Measurements from ENCODE around the gene KCNN1. TPM values are rescaled to one million over a fixed set of nuclear protein-coding genes. Genes with fewer than 3 reads are reported as not detected.

Gene KCNN1
- total and polyA plus RNA-seq, 2 of the 13 experiments (the other 11 are each of a cell fraction or from before 2014, with no cell fraction given): 0.04 TPM; not detected in 1

GRCh38 chr19:18029617-18030338 is 62.9 kb downstream of the KCNN1 start (continued):
- no peak for TF ChIP-seq ZNF562 (CRISPR knock-in tag; IDR thresholded peaks at IDR 0.05; ENCODE audit: borderline replicate concordance)
- TF ChIP-seq BCL3 (CRISPR knock-in tag; IDR thresholded peaks at IDR 0.05): no peak
- no peak for TF ChIP-seq CHD4 (IDR thresholded peaks at IDR 0.05; ENCODE audit: borderline replicate concordance, low read length)
- TF ChIP-seq HINFP (CRISPR knock-in tag; IDR thresholded peaks at IDR 0.05; ENCODE audit: low read depth): no peak
- TF ChIP-seq MBNL3 (CRISPR knock-in tag; conservative IDR thresholded peaks at IDR 0.05): no peak
- peak; percentile 41; the same call in 1 of the 3 replicates for TF ChIP-seq MXI1 (IDR thresholded peaks at IDR 0.05; ENCODE audit: borderline replicate concordance, low read depth, low read length)
- TF ChIP-seq FLYWCH1 (CRISPR knock-in tag; IDR thresholded peaks at IDR 0.05): no peak
- no peak for TF ChIP-seq ZNF564 (CRISPR knock-in tag; IDR thresholded peaks at IDR 0.05)
- TF ChIP-seq ERF (CRISPR knock-in tag; IDR thresholded peaks at IDR 0.05): 0 out of 2 replicates have a peak, but pooled peaks have one; percentile 53
- no peak for TF ChIP-seq NCOA5 (CRISPR knock-in tag; IDR thresholded peaks at IDR 0.05)
- TF ChIP-seq TBP (CRISPR knock-in tag; IDR thresholded peaks at IDR 0.05): no peak
- no peak; the same call in 1 of the 2 replicates for TF ChIP-seq ARID4A (CRISPR knock-in tag; IDR thresholded peaks at IDR 0.05; ENCODE audit: borderline replicate concordance)
- no peak for TF ChIP-seq ZNF232 (CRISPR knock-in tag; IDR thresholded peaks at IDR 0.05; ENCODE audit: borderline replicate concordance)
- no peak for TF ChIP-seq BRD4 (CRISPR knock-in tag; IDR thresholded peaks at IDR 0.05)
- TF ChIP-seq RNF2 (conservative IDR thresholded peaks at IDR 0.05; ENCODE audit: low read depth): no peak
- no peak for TF ChIP-seq NPAS2 (CRISPR knock-in tag; IDR thresholded peaks at IDR 0.05; ENCODE audit: borderline replicate concordance)
- peak; percentile 41 for TF ChIP-seq PHF5A (CRISPR knock-in tag; IDR thresholded peaks at IDR 0.05; ENCODE audit: low read depth, unreplicated experiment)
- no peak for TF ChIP-seq ZMAT3 (CRISPR knock-in tag; conservative IDR thresholded peaks at IDR 0.05)
- TF ChIP-seq DRAP1 (CRISPR knock-in tag; IDR thresholded peaks at IDR 0.05): no peak
- no peak for TF ChIP-seq ZMYM4 (CRISPR knock-in tag; IDR thresholded peaks at IDR 0.05)
- TF ChIP-seq SRY (CRISPR knock-in tag; IDR thresholded peaks at IDR 0.05): no peak
- no peak for TF ChIP-seq EZH2 (conservative IDR thresholded peaks at IDR 0.05; ENCODE audit: low read depth, low read length)
- TF ChIP-seq ZIK1 (CRISPR knock-in tag; IDR thresholded peaks at IDR 0.05; ENCODE audit: borderline replicate concordance, low read depth): no peak
